PC-9 (cell line): Measurements from ENCODE around the gene BHLHA15. TPM values are rescaled to one million over a fixed set of nuclear protein-coding genes. Genes with fewer than 3 reads are reported as not detected.

Experiments
- BruUV-seq: library from RNA; stranded (reverse); fragments of 400-500 nt; replicated peaks from 2 replicates; lab custom pipeline; 2021; lab: Mats Ljungman, UMichigan
- CTCF ChIA-PET: fragments of 300-600 bp; sonication (Branson Sonifier 250); formaldehyde crosslinking; loops from one replicate; lab custom pipeline; 2022; ENCODE audit warnings: antibody characterized with exemption; lab: Charles Lee
- POLR2A ChIA-PET: fragments of 300-600 bp; sonication (Branson Sonifier 250); formaldehyde crosslinking; loops from one replicate; lab custom pipeline; 2022; ENCODE audit warnings: antibody characterized with exemption; ENCODE audit not compliant: unreplicated experiment; lab: Charles Lee
- DNase-seq, 2 experiments: peaks; one replicate each; pipeline versions ENCODE4 v3.0.0 to v3.0.0-alpha.2; 2015 to 2022; ENCODE audit warnings: mixed read lengths in 1 of 2
- H2AFZ ChIP-seq: fragments of 200-600 bp; sonication (generic); 2 replicates; pipeline ENCODE4 v1.8.1; 2017; ENCODE audit warnings: antibody characterized with exemption
- H3F3A ChIP-seq: fragments of 200-600 bp; sonication (generic); 2 replicates; pipeline ENCODE4 v1.8.1; 2017; ENCODE audit warnings: antibody characterized with exemption, mild to moderate bottlenecking, low read depth; ENCODE audit not compliant: insufficient read depth
- H3K27ac ChIP-seq: fragments of 200-600 bp; sonication (generic); 2 replicates; pipeline ENCODE4 v1.6.1; 2016; ENCODE audit warnings: mixed run types
- H3K27me3 ChIP-seq: fragments of 200-600 bp; sonication (generic); 2 replicates; pipeline ENCODE4 v1.6.1; 2016; ENCODE audit warnings: low read depth, mixed run types; ENCODE audit not compliant: insufficient read depth
- H3K36me3 ChIP-seq: fragments of 200-600 bp; sonication (generic); 2 replicates; pipeline ENCODE4 v1.6.1; 2016; ENCODE audit warnings: low read depth, mixed run types
- H3K4me1 ChIP-seq: fragments of 200-600 bp; sonication (generic); replicated peaks from 2 replicates; pipeline ENCODE4 v1.6.1; 2016; ENCODE audit warnings: mixed run types; ENCODE audit not compliant: insufficient read depth
- H3K4me2 ChIP-seq: fragments of 200-600 bp; sonication (generic); 2 replicates; pipeline ENCODE4 v1.6.1; 2017; ENCODE audit warnings: mixed run types
- H3K4me3 ChIP-seq: fragments of 200-600 bp; sonication (generic); 2 replicates; pipeline ENCODE4 v1.6.1; 2016; ENCODE audit warnings: mixed run types
- H3K79me2 ChIP-seq: fragments of 200-600 bp; sonication (generic); 2 replicates; pipeline ENCODE4 v1.6.1; 2017; ENCODE audit warnings: low read depth, mixed run types
- H3K9me2 ChIP-seq: fragments of 200-600 bp; sonication (generic); 2 replicates; pipeline ENCODE4 v1.8.1; 2017; ENCODE audit warnings: mild to moderate bottlenecking; ENCODE audit not compliant: insufficient read depth
- H3K9me3 ChIP-seq: fragments of 200-600 bp; sonication (generic); 2 replicates; pipeline ENCODE4 v1.8.1; 2016; ENCODE audit warnings: low read depth; ENCODE audit not compliant: insufficient read depth
- H4K20me1 ChIP-seq: fragments of 200-600 bp; sonication (generic); 2 replicates; pipeline ENCODE4 v1.8.1; 2017; ENCODE audit not compliant: insufficient read depth
- EZH2 ChIP-seq: fragments of 200-600 bp; sonication (generic); IDR thresholded peaks from 2 replicates; pipeline ENCODE4 v1.8.0; 2017; ENCODE audit warnings: antibody characterized with exemption, low read depth
- intact Hi-C: fragments of 100-400 bp; cut with micrococcal nuclease; formaldehyde crosslinking; loops from one replicate; pipeline ENCODE4 v1.10.0; 2022; ENCODE audit not compliant: unreplicated experiment
- total RNA-seq: library from RNA; stranded (reverse); gene quantifications from 2 replicates; pipeline ENCODE4 v1.2.3, GENCODE V29; 2021
- TF ChIP-seq, protein P1 (sequence below): fragments of 200-600 bp; sonication (generic); conservative IDR thresholded peaks from 2 replicates; pipeline ENCODE4 v1.6.1; 2017; ENCODE audit warnings: mixed run types, antibody characterized with exemption, mild to moderate bottlenecking, moderate library complexity

BHLHA15 gene
- total RNA-seq, 1 experiment from 2014 or later = 0.79 TPM

DNA sequence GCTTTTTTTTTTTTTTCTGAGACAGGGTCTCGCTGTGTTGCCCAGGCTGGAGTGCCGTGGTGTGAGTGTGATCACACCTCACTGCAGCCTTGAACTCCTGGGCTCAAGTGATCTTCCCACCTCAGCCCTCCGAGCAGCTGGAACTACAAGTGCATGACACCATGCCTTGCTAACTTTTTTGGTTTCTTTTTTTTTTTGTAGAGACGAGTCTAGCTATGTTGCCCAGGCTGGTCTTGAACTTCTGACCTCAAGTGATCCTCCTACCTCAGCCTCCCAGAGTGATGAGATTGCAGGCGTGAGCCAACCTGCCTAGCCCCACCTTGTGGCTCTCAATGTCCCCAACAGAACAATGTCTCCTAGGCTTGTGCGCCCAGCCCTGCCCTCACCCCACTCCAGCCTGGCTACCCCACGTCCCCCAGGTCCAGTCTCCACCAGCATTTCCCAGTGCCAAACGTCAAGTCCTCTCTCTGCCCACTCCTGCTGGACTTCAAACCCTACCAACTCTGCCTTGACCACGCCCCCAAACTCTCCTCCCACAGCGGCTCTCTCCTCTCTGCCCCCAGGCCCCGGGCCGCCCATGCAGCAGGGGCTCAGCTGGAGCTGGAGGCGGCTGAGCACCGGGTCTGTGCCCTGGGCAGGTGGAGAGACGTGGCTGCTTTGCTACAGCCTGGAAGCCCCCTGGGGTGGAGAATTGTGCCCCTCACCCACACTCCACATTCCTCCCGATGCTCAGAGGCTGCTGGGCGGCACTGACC, 18.9 kb downstream of the BHLHA15 start:
- Histone ChIP-seq H3F3A (no peaks in the 10 kb centered on the region), H2AFZ (no peak overlapping the region), H3K9me3 (no peaks in the 10 kb centered on the region), H3K4me3 (no peak overlapping the region), H3K79me2 (no peaks in the 10 kb centered on the region), H3K27ac (no peak overlapping the region), H4K20me1 (no peaks in the 10 kb centered on the region), H3K4me1 (no peaks in the 10 kb centered on the region), H3K27me3 (no peaks in the 10 kb centered on the region), H3K4me2 (no peak overlapping the region), H3K9me2 (no peaks in the 10 kb centered on the region), H3K36me3 (no peaks in the 10 kb centered on the region)
- TF ChIP-seq, protein P1, sequence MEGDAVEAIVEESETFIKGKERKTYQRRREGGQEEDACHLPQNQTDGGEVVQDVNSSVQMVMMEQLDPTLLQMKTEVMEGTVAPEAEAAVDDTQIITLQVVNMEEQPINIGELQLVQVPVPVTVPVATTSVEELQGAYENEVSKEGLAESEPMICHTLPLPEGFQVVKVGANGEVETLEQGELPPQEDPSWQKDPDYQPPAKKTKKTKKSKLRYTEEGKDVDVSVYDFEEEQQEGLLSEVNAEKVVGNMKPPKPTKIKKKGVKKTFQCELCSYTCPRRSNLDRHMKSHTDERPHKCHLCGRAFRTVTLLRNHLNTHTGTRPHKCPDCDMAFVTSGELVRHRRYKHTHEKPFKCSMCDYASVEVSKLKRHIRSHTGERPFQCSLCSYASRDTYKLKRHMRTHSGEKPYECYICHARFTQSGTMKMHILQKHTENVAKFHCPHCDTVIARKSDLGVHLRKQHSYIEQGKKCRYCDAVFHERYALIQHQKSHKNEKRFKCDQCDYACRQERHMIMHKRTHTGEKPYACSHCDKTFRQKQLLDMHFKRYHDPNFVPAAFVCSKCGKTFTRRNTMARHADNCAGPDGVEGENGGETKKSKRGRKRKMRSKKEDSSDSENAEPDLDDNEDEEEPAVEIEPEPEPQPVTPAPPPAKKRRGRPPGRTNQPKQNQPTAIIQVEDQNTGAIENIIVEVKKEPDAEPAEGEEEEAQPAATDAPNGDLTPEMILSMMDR = no peak
- TF ChIP-seq EZH2 = no peak
- ChIA-PET CTCF (no interaction called here), POLR2A (no interaction called here)
- no peak for DNase-seq
- BruUV-seq = no TSS peak
- intact Hi-C loops = no loop called here

DNA sequence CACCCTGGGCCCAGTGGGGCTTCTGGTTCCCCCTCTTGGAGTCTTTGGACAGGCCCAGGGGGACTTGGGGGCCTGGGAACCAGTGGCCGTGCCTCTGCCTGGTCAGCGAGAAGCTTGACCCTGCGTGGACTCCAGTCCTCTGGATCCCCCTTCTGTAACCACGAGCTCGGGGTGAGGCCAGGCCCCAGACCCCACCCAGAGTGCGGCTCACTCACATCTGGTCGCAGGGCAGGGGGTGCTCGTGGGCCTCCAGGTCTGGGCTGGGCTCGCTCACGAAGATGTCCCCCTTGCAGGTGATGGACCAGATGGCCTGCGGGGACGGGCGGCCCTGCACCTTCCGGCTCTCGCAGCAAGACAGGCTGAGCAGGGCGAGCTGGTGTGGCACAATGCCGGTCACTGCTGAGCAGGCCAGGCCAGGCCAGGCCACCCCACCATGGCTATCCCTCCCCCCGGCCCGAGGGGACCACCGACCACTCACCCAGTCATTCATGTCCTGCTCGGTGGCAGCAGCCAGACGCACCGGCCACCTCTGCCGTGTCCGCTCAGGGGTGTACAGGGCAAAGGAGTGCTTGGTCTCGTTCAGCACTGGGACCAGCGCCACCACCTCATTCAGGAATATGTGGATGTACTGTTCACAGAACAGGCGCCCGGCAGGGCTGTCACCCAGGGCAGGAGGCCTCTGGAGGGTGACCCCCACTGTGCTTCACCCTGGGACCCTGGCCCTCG, 19.7 kb downstream of the BHLHA15 start:
- ChIA-PET POLR2A (no interaction called here), CTCF (no interaction called here)
- Histone ChIP-seq H2AFZ (no peak overlapping the region), H3K27me3 (no peaks in the 10 kb centered on the region), H3K9me2 (no peaks in the 10 kb centered on the region), H4K20me1 (no peaks in the 10 kb centered on the region), H3K4me2 (no peak overlapping the region), H3K36me3 (no peaks in the 10 kb centered on the region), H3K79me2 (no peaks in the 10 kb centered on the region), H3K27ac (no peak overlapping the region), H3K4me3 (no peak overlapping the region), H3F3A (no peaks in the 10 kb centered on the region), H3K4me1 (no peaks in the 10 kb centered on the region), H3K9me3 (no peaks in the 10 kb centered on the region)
- intact Hi-C loops = no loop called here
- TF ChIP-seq, protein P1 = no peak
- TF ChIP-seq EZH2 = no peak
- DNase-seq = no peak
- no TSS peak for BruUV-seq

DNA sequence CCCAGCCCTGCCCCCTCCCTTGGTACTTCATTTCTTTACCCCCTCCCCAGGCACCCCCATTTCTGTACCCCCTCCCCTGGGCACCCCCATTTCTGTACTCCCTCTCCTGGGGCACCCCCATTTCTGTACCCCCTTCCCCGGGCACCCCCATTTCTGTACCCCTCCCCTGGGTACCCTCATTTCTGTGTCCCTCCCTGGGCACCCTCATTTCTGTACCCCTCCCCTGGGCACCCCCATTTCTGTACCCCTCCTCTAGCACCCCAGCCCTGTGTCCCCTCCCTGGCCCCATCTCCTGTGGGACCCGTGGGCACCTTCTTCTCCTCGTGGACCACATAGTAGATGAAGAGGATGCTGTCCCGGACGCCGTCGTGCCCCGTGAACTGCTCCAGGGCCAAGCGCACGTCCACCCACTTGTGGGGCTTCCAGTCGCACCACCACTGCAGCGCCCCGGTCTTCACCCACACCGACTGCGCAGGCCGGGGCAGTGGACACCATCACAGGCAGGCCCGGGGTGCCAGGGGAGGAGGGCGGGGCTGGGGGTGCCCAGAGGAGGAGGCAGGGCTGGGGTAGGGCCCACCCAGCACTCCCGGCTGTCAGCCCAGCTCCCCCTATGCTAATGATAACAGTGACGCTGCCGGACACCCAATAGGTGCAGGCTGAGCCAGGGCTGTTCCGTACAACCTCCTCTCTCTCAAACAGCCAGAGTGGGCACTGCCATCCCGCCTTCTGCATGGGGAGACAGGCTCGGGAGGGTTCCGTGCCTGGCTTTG, 20.4 kb downstream of the BHLHA15 start:
- DNase-seq = no peak
- Histone ChIP-seq H3F3A (no peaks in the 10 kb centered on the region), H3K4me1 (no peaks in the 10 kb centered on the region), H3K4me2 (no peak overlapping the region), H3K4me3 (no peak overlapping the region), H3K27ac (no peak overlapping the region), H3K9me3 (no peaks in the 10 kb centered on the region), H3K27me3 (no peaks in the 10 kb centered on the region), H3K9me2 (no peaks in the 10 kb centered on the region), H2AFZ (no peak overlapping the region), H3K79me2 (no peaks in the 10 kb centered on the region), H3K36me3 (no peaks in the 10 kb centered on the region), H4K20me1 (no peaks in the 10 kb centered on the region)
- TF ChIP-seq, protein P1 = no peak
- TF ChIP-seq EZH2 = no peak
- BruUV-seq = no TSS peak
- ChIA-PET CTCF (no interaction called here), POLR2A (no interaction called here)
- intact Hi-C loops = no loop called here
